Activated CD8-positive, alpha-beta T cell treated with anti-CD3 and anti-CD28 coated beads for 36 hours (primary cell): ENCODE measurements around the gene JAKMIP2. TPM values are rescaled to one million over a fixed set of nuclear protein-coding genes. Genes with fewer than 3 reads are reported as not detected.

Source experiments
- ATAC-seq: fragments of 200-7000 bp; cut with Tn5 transposase; one replicate; pipeline ENCODE4 v1.10.0; 2021; ENCODE audit warnings: mild to moderate bottlenecking, moderate library complexity
- CTCF ChIA-PET: fragments of 350-600 bp; sonication (Branson Sonifier 250); formaldehyde crosslinking; loops from one replicate; lab custom pipeline; 2021; ENCODE audit warnings: antibody characterized with exemption; lab: Charles Lee
- POLR2A ChIA-PET: fragments of 350-600 bp; sonication (Branson Sonifier 250); formaldehyde crosslinking; loops from one replicate; lab custom pipeline; 2021; ENCODE audit warnings: antibody characterized with exemption; lab: Charles Lee
- DNase-seq: peaks from one replicate; pipeline ENCODE4 v3.0.0-alpha.2; 2020
- H3K27ac Mint-ChIP-seq: one replicate; pipeline ENCODE4 v1.8.0; 2021; ENCODE audit warnings: mild to moderate bottlenecking, mixed read lengths
- H3K27me3 Mint-ChIP-seq: one replicate; pipeline ENCODE4 v1.8.0; 2021; ENCODE audit warnings: mixed read lengths
- H3K36me3 Mint-ChIP-seq: one replicate; pipeline ENCODE4 v1.8.0; 2021; ENCODE audit warnings: low read depth, mixed read lengths
- H3K4me1 Mint-ChIP-seq: one replicate; pipeline ENCODE4 v1.8.0; 2021; ENCODE audit warnings: low read depth, mixed read lengths
- H3K4me3 Mint-ChIP-seq: one replicate; pipeline ENCODE4 v1.8.0; 2021; ENCODE audit warnings: mild to moderate bottlenecking, moderate library complexity, mixed read lengths
- H3K9me3 Mint-ChIP-seq: one replicate; pipeline ENCODE4 v1.8.0; 2021; ENCODE audit warnings: mixed read lengths
- intact Hi-C: fragments of 100-400 bp; cut with micrococcal nuclease; formaldehyde crosslinking; loops from one replicate; pipeline ENCODE4 v1.10.0; 2022
- total RNA-seq, 2 experiments: library from RNA; stranded (reverse); gene quantifications; one replicate each; pipeline ENCODE4 v1.2.3, GENCODE V29; 2021
- TF ChIP-seq, protein P1 (sequence below): fragments of 200-600 bp; IDR thresholded peaks from one replicate; pipeline ENCODE4 v1.8.0; 2022; ENCODE audit warnings: antibody characterized with exemption, mild to moderate bottlenecking

The JAKMIP2 gene
- total RNA-seq, 2 experiments from 2014 or later: 2.6 to 3.2 TPM

GRCh38 chr5:147567917-147568598 is 214.5 kb downstream of the JAKMIP2 start:
- DNase-seq: no peak
- Mint-ChIP-seq H3K4me1 (no peaks in the 10 kb centered on the region), H3K9me3 (no peaks in the 10 kb centered on the region), H3K27me3 (peaks cover 6% of the 10 kb centered on the region), H3K36me3 (no peaks in the 10 kb centered on the region), H3K4me3 (no peak overlapping the region), H3K27ac (no peak overlapping the region)
- intact Hi-C loops: no loop called here
- POLR2A ChIA-PET: no interaction called here
- TF ChIP-seq, protein P1, sequence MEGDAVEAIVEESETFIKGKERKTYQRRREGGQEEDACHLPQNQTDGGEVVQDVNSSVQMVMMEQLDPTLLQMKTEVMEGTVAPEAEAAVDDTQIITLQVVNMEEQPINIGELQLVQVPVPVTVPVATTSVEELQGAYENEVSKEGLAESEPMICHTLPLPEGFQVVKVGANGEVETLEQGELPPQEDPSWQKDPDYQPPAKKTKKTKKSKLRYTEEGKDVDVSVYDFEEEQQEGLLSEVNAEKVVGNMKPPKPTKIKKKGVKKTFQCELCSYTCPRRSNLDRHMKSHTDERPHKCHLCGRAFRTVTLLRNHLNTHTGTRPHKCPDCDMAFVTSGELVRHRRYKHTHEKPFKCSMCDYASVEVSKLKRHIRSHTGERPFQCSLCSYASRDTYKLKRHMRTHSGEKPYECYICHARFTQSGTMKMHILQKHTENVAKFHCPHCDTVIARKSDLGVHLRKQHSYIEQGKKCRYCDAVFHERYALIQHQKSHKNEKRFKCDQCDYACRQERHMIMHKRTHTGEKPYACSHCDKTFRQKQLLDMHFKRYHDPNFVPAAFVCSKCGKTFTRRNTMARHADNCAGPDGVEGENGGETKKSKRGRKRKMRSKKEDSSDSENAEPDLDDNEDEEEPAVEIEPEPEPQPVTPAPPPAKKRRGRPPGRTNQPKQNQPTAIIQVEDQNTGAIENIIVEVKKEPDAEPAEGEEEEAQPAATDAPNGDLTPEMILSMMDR: no peak
- CTCF ChIA-PET: no interaction called here
- no peak for ATAC-seq

- Mint-ChIP-seq H3K27me3 (peaks cover 3% of the 10 kb centered on the region), H3K9me3 (no peaks in the 10 kb centered on the region), H3K36me3 (no peaks in the 10 kb centered on the region), H3K4me1 (no peaks in the 10 kb centered on the region), H3K27ac (no peak overlapping the region), H3K4me3 (no peak overlapping the region)
- intact Hi-C loops: no loop called here
- ATAC-seq (no peak), DNase-seq (no peak)
- POLR2A ChIA-PET: no interaction called here
- TF ChIP-seq, protein P1: no peak
- CTCF ChIA-PET: no interaction called here
Observed at GRCh38 chr5:147565524-147565923, 217.0 kb downstream of the JAKMIP2 start.

- POLR2A ChIA-PET: no interaction called here
- no peaks in the 10 kb centered on the region for H3K9me3 Mint-ChIP-seq
- ATAC-seq: no peak
Observed at GRCh38 chr5:147564124-147564486, 218.4 kb downstream of the JAKMIP2 start.

DNA sequence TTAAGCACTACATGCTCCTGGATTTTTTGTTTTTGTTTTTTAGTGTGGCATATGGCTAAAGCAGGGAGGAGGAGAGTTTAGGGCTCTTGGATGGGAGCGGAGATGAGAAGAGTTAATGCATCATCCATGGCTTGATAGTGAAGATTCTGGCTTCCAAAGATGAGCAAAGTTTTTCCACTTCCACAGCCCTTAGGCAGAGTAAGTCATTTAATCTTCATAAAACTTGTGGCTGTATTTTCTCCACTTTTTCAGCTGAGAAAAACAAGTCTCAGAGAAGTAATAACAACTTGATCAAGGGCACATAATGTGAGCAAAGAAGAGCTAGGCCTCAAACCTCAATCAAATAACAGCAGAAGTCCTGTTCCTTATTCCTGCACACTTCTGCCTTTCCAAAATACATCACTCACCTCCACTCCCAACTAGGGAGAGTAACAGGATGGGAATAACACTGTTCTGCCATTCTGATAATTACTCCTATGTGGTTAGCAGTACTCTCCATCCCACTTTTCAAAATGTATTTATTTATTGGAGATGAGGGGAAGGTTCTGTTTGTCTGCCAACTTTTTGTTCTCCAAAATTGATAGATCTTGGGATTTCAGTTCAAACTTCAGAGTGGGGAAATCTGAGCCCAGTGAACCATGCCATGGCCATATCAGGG is 218.9 kb downstream of the JAKMIP2 start:
- H3K9me3 Mint-ChIP-seq: no peaks in the 10 kb centered on the region
- no peaks in the 10 kb centered on the region for H3K27me3 Mint-ChIP-seq
- DNase-seq: no peak
- ChIA-PET POLR2A (no interaction called here), CTCF (interaction anchor here (1.5 kb wide), 1 partner anchor 14 kb away, joined by 4 read pairs; no protein-coding TSS in a partner anchor)
- intact Hi-C loops: no loop called here
- H3K27ac Mint-ChIP-seq: no peak overlapping the region
- TF ChIP-seq, protein P1: no peak
- ATAC-seq: no peak
- no peaks in the 10 kb centered on the region for H3K4me1 Mint-ChIP-seq
- no peaks in the 10 kb centered on the region for H3K36me3 Mint-ChIP-seq
- H3K4me3 Mint-ChIP-seq: no peak overlapping the region

More at GRCh38 chr5:147564124-147564486, 218.4 kb downstream of the JAKMIP2 start:
- H3K27me3 Mint-ChIP-seq: no peaks in the 10 kb centered on the region
- TF ChIP-seq, protein P1: no peak
- intact Hi-C loops: no loop called here
- CTCF ChIA-PET: interaction anchor here (1.5 kb wide), 1 partner anchor 13 kb away, joined by 4 read pairs; no protein-coding TSS in a partner anchor
- H3K36me3 Mint-ChIP-seq: no peaks in the 10 kb centered on the region
- H3K27ac Mint-ChIP-seq: no peak overlapping the region
- no peaks in the 10 kb centered on the region for H3K4me1 Mint-ChIP-seq
- DNase-seq: no peak
- no peak overlapping the region for H3K4me3 Mint-ChIP-seq

GRCh38 chr5:147561435-147561834 is 221.1 kb downstream of the JAKMIP2 start:
- ChIA-PET POLR2A (no interaction called here), CTCF (no interaction called here)
- H3K9me3 Mint-ChIP-seq: no peaks in the 10 kb centered on the region

More at GRCh38 chr5:147561435-147561834, 221.1 kb downstream of the JAKMIP2 start:
- ATAC-seq (no peak), DNase-seq (no peak)
- H3K4me1 Mint-ChIP-seq: no peaks in the 10 kb centered on the region
- no peak overlapping the region for H3K4me3 Mint-ChIP-seq
- no peaks in the 10 kb centered on the region for H3K27me3 Mint-ChIP-seq
- no peaks in the 10 kb centered on the region for H3K36me3 Mint-ChIP-seq
- no peak overlapping the region for H3K27ac Mint-ChIP-seq
- TF ChIP-seq, protein P1: no peak
- intact Hi-C loops: no loop called here
